Brain pericyte (primary cell): ENCODE results near the gene PPP2R3A.
"Not testable (repeated sequence)": the region's sequence is repeated elsewhere in the genome, so short reads cannot be mapped to it uniquely, and the experiment has no call there.

Experiments
- DNase-seq: peaks from one replicate; pipeline ENCODE4 v3.0.0-alpha.2; 2012; ENCODE audit warnings: low read depth, low spot score

Gene PPP2R3A

GRCh38 chr3:135965506-135966270, at the start of gene PPP2R3A:
PPP2R3A (plus strand) TSS chr3:135965728; CDS start chr3:136001499, 35,771 bp downstream.
- peak; percentile 74 for DNase-seq

GRCh38 chr3:135916310-135916709, 49.2 kb upstream of the PPP2R3A start:
- no peak for DNase-seq

GRCh38 chr3:135917076-135917475, 48.5 kb upstream of the PPP2R3A start:
- no peak for DNase-seq

GRCh38 chr3:135917927-135918597, 47.5 kb upstream of the PPP2R3A start:
- no peak for DNase-seq

- no peak for DNase-seq
Observed at GRCh38 chr3:135918600-135918999, 46.9 kb upstream of the PPP2R3A start.

GRCh38 chr3:135920275-135920674, 45.3 kb upstream of the PPP2R3A start:
- DNase-seq = no peak

- no peak for DNase-seq
Observed at GRCh38 chr3:135922903-135923250, 42.7 kb upstream of the PPP2R3A start.

- DNase-seq = no peak
Observed at GRCh38 chr3:135924506-135924905, 41.0 kb upstream of the PPP2R3A start.

GRCh38 chr3:135926664-135927063, 38.9 kb upstream of the PPP2R3A start:
- no peak for DNase-seq

- no peak for DNase-seq
Observed at GRCh38 chr3:135927155-135927554, 38.4 kb upstream of the PPP2R3A start.

GRCh38 chr3:135929670-135930069, 35.9 kb upstream of the PPP2R3A start:
- DNase-seq = peak; percentile 38

- no peak for DNase-seq
Observed at GRCh38 chr3:135930255-135930654, 35.3 kb upstream of the PPP2R3A start.

- not testable (repeated sequence) for DNase-seq
Observed at GRCh38 chr3:135935171-135935570, 30.4 kb upstream of the PPP2R3A start.

GRCh38 chr3:135937766-135938165, 27.8 kb upstream of the PPP2R3A start:
- not testable (repeated sequence) for DNase-seq

GRCh38 chr3:135944831-135945230, 20.7 kb upstream of the PPP2R3A start:
- no peak for DNase-seq

- no peak for DNase-seq
Observed at GRCh38 chr3:135950941-135951340, 14.6 kb upstream of the PPP2R3A start.

GRCh38 chr3:135964160-135964955, 1.2 kb upstream of the PPP2R3A start:
- no peak for DNase-seq

GRCh38 chr3:135965129-135965505, 411 bp upstream of the PPP2R3A start:
- DNase-seq = peak; percentile 38

GRCh38 chr3:135966271-135966961, 888 bp downstream of the PPP2R3A start:
- DNase-seq = no peak

GRCh38 chr3:135966962-135967274, 1.4 kb downstream of the PPP2R3A start:
- DNase-seq = no peak

GRCh38 chr3:135967867-135968266, 2.3 kb downstream of the PPP2R3A start:
- DNase-seq = no peak

- DNase-seq = no peak
Observed at GRCh38 chr3:135970506-135971116, 5.1 kb downstream of the PPP2R3A start.
